A549 (cell line): ENCODE results near the gene SDHB. TPM values are rescaled to one million over a fixed set of nuclear protein-coding genes. Genes with fewer than 3 reads are reported as not detected.

Experiments used
- ATAC-seq, 2 experiments: fragments of 200-7000 bp in 1 of 2; fragments of >200 bp in 1 of 2; cut with Nextera tagmentation in 1 of 2; cut with Tn5 transposase in 1 of 2; 3 replicates each; pipeline versions ENCODE4 v1.8.0 to v1.9.1; 2018 to 2020; ENCODE audit warnings: mild to moderate bottlenecking in 1 of 2, moderate library complexity in 1 of 2
- CTCF ChIA-PET: fragments of 300-600 bp; sonication (Branson Sonifier 250); formaldehyde crosslinking; extraction: SDS; loops from one replicate; lab custom pipeline; 2021; ENCODE audit warnings: antibody characterized with exemption, inconsistent platforms; lab: Yijun Ruan, JAX
- POLR2A ChIA-PET: fragments of 350-600 bp; formaldehyde crosslinking; extraction: SDS; loops from one replicate; lab custom pipeline; 2021; ENCODE audit warnings: antibody characterized with exemption, inconsistent platforms; lab: Yijun Ruan, JAX
- DNase-seq, 2 experiments: peaks; one replicate each; pipeline versions ENCODE4 v3.0.0 to v3.0.0-alpha.2; 2011 to 2016; ENCODE audit warnings: low read depth in 1 of 2, low spot score in 1 of 2
- FAIRE-seq: peaks from 2 replicates; lab custom pipeline; 2011; peaks lifted over from hg19 to GRCh38; lab: Jason Lieb, UNC
- H3K27ac ChIP-seq, 2 experiments: fragments of >200 bp; sonication (Bioruptor Twin); formaldehyde crosslinking; 3 replicates each; pipeline ENCODE4 v1.5.1; 2016 to 2017
- H3K4me1 ChIP-seq: fragments of >200 bp; sonication (Bioruptor Twin); formaldehyde crosslinking; 3 replicates; pipeline ENCODE4 v1.6.1; 2016
- H3K4me2 ChIP-seq: fragments of >200 bp; sonication (Bioruptor Twin); formaldehyde crosslinking; 3 replicates; pipeline ENCODE4 v1.6.1; 2016
- H3K4me3 ChIP-seq: fragments of >200 bp; sonication (Bioruptor Twin); formaldehyde crosslinking; 3 replicates; pipeline ENCODE4 v1.5.1; 2016
- H3K9me3 ChIP-seq: fragments of >200 bp; sonication (Bioruptor Twin); formaldehyde crosslinking; 3 replicates; pipeline ENCODE4 v1.6.1; 2016
- CBX8 ChIP-seq: fragments of 200-600 bp; sonication (generic); IDR thresholded peaks from 2 replicates; pipeline ENCODE4 v1.6.1; 2016
- CEBPB ChIP-seq, 2 experiments: fragments of >200 bp in 1 of 2; sonication (Bioruptor Twin) in 1 of 2; formaldehyde crosslinking in 1 of 2; IDR thresholded peaks; 2 replicates each; pipeline ENCODE4 v1.6.1; 2012 to 2016
- CHD4 ChIP-seq: fragments of 200-600 bp; sonication (generic); IDR thresholded peaks from 2 replicates; pipeline ENCODE4 v1.6.1; 2016; ENCODE audit warnings: antibody characterized with exemption, mild to moderate bottlenecking, borderline replicate concordance
- CTCF ChIP-seq: fragments of >200 bp; sonication (Bioruptor Twin); formaldehyde crosslinking; IDR thresholded peaks from 3 replicates; pipeline ENCODE4 v1.5.1; 2016
- E2F6 ChIP-seq: IDR thresholded peaks from 2 replicates; pipeline ENCODE4 v1.6.1; 2012; ENCODE audit warnings: low read depth, borderline replicate concordance
- EP300 ChIP-seq, 2 experiments: fragments of >200 bp; sonication (Bioruptor Twin); formaldehyde crosslinking; IDR thresholded peaks; 2 replicates in 1 of 2; 3 replicates in 1 of 2; pipeline ENCODE4 v1.6.1; 2016 to 2017
- FOSL2 ChIP-seq, 2 experiments: fragments of 450-650 bp in 1 of 2; fragments of >200 bp in 1 of 2; sonication (Bioruptor Twin) in 1 of 2; formaldehyde crosslinking; IDR thresholded peaks; 2 replicates each; pipeline versions ENCODE4 v1.5.0 to v1.6.1; 2016 to 2020; ENCODE audit warnings: mild to moderate bottlenecking in 1 of 2, moderate library complexity in 1 of 2
- HES2 ChIP-seq: fragments of >200 bp; sonication (Bioruptor Twin); formaldehyde crosslinking; IDR thresholded peaks from 2 replicates; pipeline ENCODE4 v1.6.1; 2016
- HOXB13 ChIP-seq: fragments of 250-450 bp; sonication (Bioruptor Pico); IDR thresholded peaks from 2 replicates; pipeline ENCODE4 v1.5.0; 2020; ENCODE audit warnings: low read depth, mild to moderate bottlenecking, moderate library complexity
- JUNB ChIP-seq: fragments of >200 bp; sonication (Bioruptor Twin); formaldehyde crosslinking; IDR thresholded peaks from 2 replicates; pipeline ENCODE4 v1.6.1; 2016
- KDM1A ChIP-seq: fragments of 200-600 bp; sonication (generic); IDR thresholded peaks from 2 replicates; pipeline ENCODE4 v1.6.1; 2016; ENCODE audit warnings: low read depth, mild to moderate bottlenecking
- MAZ ChIP-seq: fragments of 150-350 bp; IDR thresholded peaks from 2 replicates; pipeline ENCODE4 v1.6.1; 2014; ENCODE audit warnings: antibody characterized with exemption, low read depth, low read length, borderline replicate concordance
- PHF8 ChIP-seq: fragments of 200-600 bp; sonication (generic); IDR thresholded peaks from 2 replicates; pipeline ENCODE4 v1.6.1; 2016; ENCODE audit warnings: low read depth, mild to moderate bottlenecking, antibody characterized with exemption, moderate library complexity, borderline replicate concordance
- RAD21 ChIP-seq, 2 experiments: fragments of >200 bp in 1 of 2; sonication (Bioruptor Twin) in 1 of 2; formaldehyde crosslinking in 1 of 2; IDR thresholded peaks in 1 of 2; conservative IDR thresholded peaks in 1 of 2; 2 replicates in 1 of 2; 3 replicates in 1 of 2; pipeline ENCODE4 v1.6.1; 2012 to 2018; ENCODE audit warnings: inconsistent platforms in 1 of 2
- RCOR1 ChIP-seq: fragments of 150-350 bp; IDR thresholded peaks from 2 replicates; pipeline ENCODE4 v1.6.1; 2014; ENCODE audit warnings: antibody characterized with exemption, low read length, low read depth
- REST ChIP-seq: fragments of 200-600 bp; sonication (generic); IDR thresholded peaks from 2 replicates; pipeline ENCODE4 v1.6.1; 2016; ENCODE audit warnings: antibody characterized with exemption, mild to moderate bottlenecking, moderate library complexity
- SMC3 ChIP-seq: fragments of >200 bp; sonication (Bioruptor Twin); formaldehyde crosslinking; IDR thresholded peaks from 3 replicates; pipeline ENCODE4 v1.6.1; 2018; ENCODE audit warnings: inconsistent platforms
- TP53 ChIP-seq: fragments of 250-450 bp; sonication (Bioruptor Pico); IDR thresholded peaks from 2 replicates; pipeline ENCODE4 v1.5.0; 2021; ENCODE audit warnings: mild to moderate bottlenecking, moderate library complexity
- ZC3H11A ChIP-seq: fragments of 450-650 bp; IDR thresholded peaks from 2 replicates; pipeline ENCODE4 v1.6.1; 2014; ENCODE audit warnings: antibody characterized with exemption, mild to moderate bottlenecking
- WGBS: methylation state at CpG from one replicate; pipeline ENCODE4 v1.1.6; 2017; ENCODE audit errors: missing lambda C conversion rate; 5-methylcytosine and 5-hydroxymethylcytosine counted together
- polyA plus RNA-seq, 4 experiments: library from polyadenylated mRNA; depleted of rRNA in 3 of 4; stranded (reverse); fragments of >200 nt; fragmentation: RNase III in 1 of 4; extraction: RNeasy Plus Mini Kit Qiagen cat#74134 plus additional on column Dnase treatment in 1 of 4; gene quantifications; 2 replicates in 3 of 4; 3 replicates in 1 of 4; pipeline ENCODE4 v1.2.3, GENCODE V29; 2011 to 2017

SDHB gene
- polyA plus RNA-seq, 2 of the 4 experiments (the other 2 are of a cell fraction), result 114 to 262 TPM

GRCh38 chr1:17011092-17011438 is 42.8 kb downstream of the SDHB start (continued):
- TF ChIP-seq REST (no peak), SMC3 (no peak), CHD4 (no peak), CEBPB (IDR thresholded peaks at IDR 0.05) (no peak), JUNB (no peak)

- CTCF ChIA-PET, result interaction anchor here (0.9 to 1.4 kb wide), 3 partner anchors 17 to 41 kb away, joined by 3 to 5 read pairs (median 3); no protein-coding TSS in a partner anchor
These were observed 44.1 kb downstream of the SDHB start for GRCh38 chr1:17009706-17010105.

More at GRCh38 chr1:17009706-17010105, 44.1 kb downstream of the SDHB start:
- no peak for ATAC-seq
- H3K4me2 ChIP-seq, result no peak overlapping the region
- WGBS, result 87% methylated on average over 3 of the region's 4 CpGs
- POLR2A ChIA-PET, result no interaction called here
- FAIRE-seq, result no peak
- peaks cover 19% of the 10 kb centered on the region for H3K4me1 ChIP-seq
- no peak for TF ChIP-seq TP53 (CRISPR knock-in tag)
- no peak for TF ChIP-seq MAZ
- TF ChIP-seq CBX8, result no peak
- TF ChIP-seq PHF8, result no peak
- no peak for TF ChIP-seq EP300 (IDR thresholded peaks at IDR 0.05)
- TF ChIP-seq JUNB, result no peak
- no peak for TF ChIP-seq RCOR1
- no peak for TF ChIP-seq SMC3
- no peak for TF ChIP-seq HES2
- no peak for TF ChIP-seq RAD21 (conservative IDR thresholded peaks at IDR 0.05 in 1 of 2, IDR thresholded peaks at IDR 0.05 in 1 of 2)
- no peak for TF ChIP-seq KDM1A
- no peak for TF ChIP-seq HOXB13 (CRISPR knock-in tag)
- TF ChIP-seq FOSL2 (IDR thresholded peaks at IDR 0.05), result no peak
- TF ChIP-seq FOSL2 (CRISPR knock-in tag; IDR thresholded peaks at IDR 0.05), result no peak
- no peak for TF ChIP-seq ZC3H11A
- no peak for TF ChIP-seq E2F6
- no peak for TF ChIP-seq CTCF
- H3K4me3 ChIP-seq, result no peak overlapping the region
- no peak for DNase-seq
- no peaks in the 10 kb centered on the region for H3K9me3 ChIP-seq
- no peak overlapping the region for H3K27ac ChIP-seq
